GM18505 (cell line): ENCODE measurements around the gene GATA3.
A peak's percentile ranks its signal among the peaks of the same experiment; 100 is the strongest.

ENCODE experiments used
- ATAC-seq: cut with Tn5 transposase; IDR thresholded peaks from one replicate; pipeline ENCODE4 v1.9.1; 2021; ENCODE audit not compliant: unreplicated experiment
- POLR2A ChIP-seq: IDR thresholded peaks from 4 replicates; pipeline ENCODE4 v1.6.1; 2011; ENCODE audit warnings: borderline replicate concordance; ENCODE audit not compliant: insufficient read depth, insufficient read length; ENCODE audit errors: extremely low read depth

GATA3 gene

GRCh38 chr10:8057636-8058273 is 3.3 kb downstream of the GATA3 start:
- no peak for ATAC-seq
- no peak for TF ChIP-seq POLR2A

GRCh38 chr10:8058274-8059111 is 4.0 kb downstream of the GATA3 start:
- TF ChIP-seq POLR2A: no peak
- ATAC-seq: no peak

DNA sequence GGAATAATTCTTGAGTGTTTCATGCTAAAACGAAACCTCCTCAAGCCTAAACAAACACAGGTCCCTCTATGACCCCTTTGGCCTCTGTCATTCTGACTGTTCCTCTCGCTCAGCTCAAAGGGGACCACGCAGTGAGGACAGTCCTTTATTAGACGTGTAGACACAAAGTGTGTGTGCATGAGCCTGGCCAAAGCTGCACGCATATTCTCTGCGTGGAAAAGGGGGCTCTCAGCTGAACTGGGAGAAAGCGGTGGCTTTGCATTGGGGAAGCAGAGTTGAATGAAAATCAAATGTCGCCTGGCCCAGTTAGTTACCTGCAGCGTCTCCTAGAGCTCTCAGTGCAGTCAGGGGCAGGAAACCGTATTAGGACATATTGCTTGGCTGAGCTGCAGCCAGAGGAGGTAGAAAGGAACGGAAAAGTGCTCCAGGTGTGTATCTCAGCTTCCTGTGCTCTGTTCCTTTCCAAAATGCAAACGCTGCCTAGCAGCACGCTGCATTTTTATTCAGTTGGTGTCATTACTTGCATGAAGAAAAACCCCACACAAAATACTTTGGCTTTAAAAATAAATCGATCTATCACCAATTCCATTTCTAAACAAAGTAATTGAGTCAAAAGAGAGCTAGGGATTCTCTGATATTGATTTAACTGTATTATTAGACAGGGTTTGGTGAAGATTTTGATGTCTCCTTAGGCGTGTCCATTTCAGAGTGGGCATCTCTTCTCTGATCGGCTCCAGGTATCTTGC is 4.9 kb downstream of the GATA3 start:
- no peak for ATAC-seq
- TF ChIP-seq POLR2A: no peak

GRCh38 chr10:8060010-8060703 is 5.7 kb downstream of the GATA3 start:
- no peak for TF ChIP-seq POLR2A
- ATAC-seq: peak; percentile 48

DNA sequence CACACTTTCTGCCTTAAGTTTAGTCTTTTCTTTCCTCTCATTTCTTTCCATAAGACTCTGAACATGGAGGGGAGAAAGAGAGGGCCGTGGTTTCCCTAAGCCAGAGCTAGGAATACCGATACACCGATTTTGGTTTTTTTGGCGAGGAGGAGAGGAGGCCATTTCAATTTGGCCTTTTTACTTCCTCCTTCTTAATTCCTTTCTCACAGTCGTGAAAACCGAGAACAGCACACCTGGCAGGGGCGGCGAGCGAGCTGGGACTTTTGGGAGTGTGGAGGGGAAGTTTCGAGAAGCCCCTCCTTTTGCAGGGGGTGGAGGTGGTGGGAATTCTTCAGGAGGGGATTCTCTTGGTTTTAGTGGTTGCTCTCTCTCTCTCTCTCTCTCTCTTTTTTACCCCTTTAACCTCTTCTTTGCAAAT is 6.2 kb downstream of the GATA3 start:
- no peak for ATAC-seq
- TF ChIP-seq POLR2A: no peak

- ATAC-seq: no peak
- TF ChIP-seq POLR2A: no peak
Observed at GRCh38 chr10:8061274-8062211, 7.1 kb downstream of the GATA3 start.

DNA sequence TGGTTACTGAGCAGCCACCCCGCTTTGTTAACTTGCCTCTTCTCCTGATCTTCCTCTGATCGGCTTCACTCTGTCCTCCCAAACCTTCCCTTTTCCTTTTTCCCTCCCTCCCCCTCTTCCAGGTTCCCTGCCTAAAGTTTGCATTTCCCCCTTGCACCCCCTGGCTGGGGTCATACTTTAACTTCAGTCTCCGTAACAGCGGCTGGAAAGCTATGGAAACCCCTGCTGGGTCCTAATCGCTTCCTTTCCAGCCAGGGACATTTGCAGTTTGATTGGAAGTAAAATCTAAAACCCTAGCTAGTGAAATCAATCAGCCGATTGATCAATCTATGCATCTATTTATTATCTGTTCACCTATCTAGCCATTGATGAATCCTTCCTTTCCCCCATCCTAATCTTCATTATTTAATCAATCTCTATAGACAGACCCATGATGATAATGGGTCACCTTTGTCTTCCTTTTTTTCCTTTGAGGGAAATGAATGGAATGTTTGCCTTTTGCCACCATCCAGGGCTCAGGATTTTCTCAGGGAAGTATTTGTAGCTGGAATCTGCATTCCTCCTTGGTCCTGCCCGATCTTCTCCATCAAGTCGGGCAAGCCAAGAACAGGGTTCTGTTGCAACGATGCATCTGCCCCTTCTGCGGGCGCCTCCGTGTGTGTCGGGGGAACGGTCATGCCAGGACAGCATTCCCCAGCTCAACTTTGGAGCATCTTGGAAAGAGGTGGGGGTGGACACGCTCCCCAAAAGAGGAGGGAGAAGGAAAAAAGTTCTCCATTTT is 8.8 kb downstream of the GATA3 start:
- no peak for TF ChIP-seq POLR2A
- no peak for ATAC-seq

- ATAC-seq: no peak
- no peak for TF ChIP-seq POLR2A
Observed at GRCh38 chr10:8063935-8064334, 9.4 kb downstream of the GATA3 start.

DNA sequence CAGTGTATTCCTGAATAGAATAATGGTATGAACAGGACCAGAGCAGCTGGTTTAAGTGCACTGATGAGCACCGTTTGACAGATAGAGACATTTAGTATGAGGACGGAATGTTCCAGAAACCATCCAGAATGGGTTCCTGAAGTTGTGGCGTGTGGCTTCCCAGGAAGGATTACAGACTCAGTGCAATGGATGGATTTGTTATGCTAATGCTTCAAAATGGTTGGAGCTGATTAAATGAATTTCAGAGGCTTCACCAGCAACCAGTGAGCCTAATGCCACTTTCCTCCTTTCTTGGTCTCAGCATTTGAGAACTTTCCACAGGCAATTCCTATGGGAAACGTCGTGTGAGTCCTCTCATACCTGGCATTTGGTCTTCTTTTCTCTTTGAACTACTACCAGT is 9.9 kb downstream of the GATA3 start:
- ATAC-seq: no peak
- TF ChIP-seq POLR2A: no peak

- TF ChIP-seq POLR2A: no peak
Observed at GRCh38 chr10:8065651-8066050, 11.2 kb downstream of the GATA3 start.

DNA sequence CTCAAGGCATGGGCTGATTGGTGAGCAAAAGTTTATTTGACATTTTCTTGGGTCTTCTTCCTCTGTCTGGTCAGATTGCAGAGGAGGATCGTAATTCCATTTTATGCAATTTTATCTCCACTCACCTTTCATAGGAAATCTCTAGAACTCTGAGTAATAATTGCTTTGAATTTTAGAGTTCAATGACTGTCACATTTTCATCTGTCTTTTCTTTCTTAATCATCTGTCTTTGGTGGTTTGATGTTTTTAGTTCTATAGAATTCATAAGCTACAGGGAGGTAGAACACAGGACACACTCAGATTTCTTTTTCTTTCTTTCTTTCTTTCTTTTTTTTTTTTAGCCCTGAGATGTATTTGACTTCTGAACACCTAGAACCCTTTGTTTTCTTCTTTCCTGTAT is 11.6 kb downstream of the GATA3 start:
- no peak for ATAC-seq

More at GRCh38 chr10:8065651-8066050, 11.2 kb downstream of the GATA3 start:
- ATAC-seq: no peak

More for the DNA sequence above, 11.6 kb downstream of the GATA3 start:
- no peak for TF ChIP-seq POLR2A
